SK-N-SH (cell line): ENCODE results near the gene OR51E1. TPM values are rescaled to one million over a fixed set of nuclear protein-coding genes. Genes with fewer than 3 reads are reported as not detected.

Source experiments
- CTCF ChIA-PET: fragments of 300-600, 350-600 bp; formaldehyde crosslinking; extraction: SDS; loops from one replicate; lab custom pipeline; 2021; lab: Yijun Ruan, JAX
- POLR2A ChIA-PET: fragments of 350-600 bp; sonication (Branson Sonifier 250); formaldehyde crosslinking; extraction: SDS; loops from one replicate; lab custom pipeline; 2020; ENCODE audit warnings: antibody characterized with exemption, inconsistent platforms; lab: Yijun Ruan, JAX
- DNase-seq: peaks from one replicate; pipeline ENCODE4 v3.0.0; 2012
- H2AFZ ChIP-seq: fragments of 200-600 bp; sonication (generic); 2 replicates; pipeline ENCODE4 v1.8.1; 2016; ENCODE audit warnings: antibody characterized with exemption, mild to moderate bottlenecking, low read depth
- H3F3A ChIP-seq: fragments of 200-600 bp; sonication (generic); replicated peaks from 2 replicates; pipeline ENCODE3; 2016; ENCODE audit warnings: antibody characterized with exemption, mild to moderate bottlenecking; ENCODE audit not compliant: insufficient read depth
- H3K27ac ChIP-seq, 2 experiments: fragments of 200-500 bp in 1 of 2; fragments of 200-600 bp in 1 of 2; sonication (Bioruptor generic) in 1 of 2; sonication (generic), shearing (Covaris generic) in 1 of 2; 2 replicates each; pipeline versions ENCODE4 v1.5.1 to v1.6.1; 2014 to 2016; ENCODE audit warnings: low read depth in 2 of 2, inconsistent platforms in 1 of 2, low read length in 1 of 2, mild to moderate bottlenecking in 1 of 2, mixed read lengths in 1 of 2
- H3K27me3 ChIP-seq: fragments of 200-600 bp; sonication (generic), shearing (Covaris generic); 2 replicates; pipeline ENCODE4 v1.6.1; 2016; ENCODE audit warnings: mixed run types; ENCODE audit not compliant: insufficient read depth
- H3K36me3 ChIP-seq, 2 experiments: fragments of 200-500 bp in 1 of 2; fragments of 200-600 bp in 1 of 2; sonication (Bioruptor generic) in 1 of 2; sonication (generic) in 1 of 2; replicated peaks in 1 of 2; 2 replicates each; pipeline versions ENCODE3 to v1.5.1; 2014 to 2016; ENCODE audit warnings: low read length in 1 of 2, mild to moderate bottlenecking in 1 of 2; ENCODE audit not compliant: insufficient read depth in 2 of 2, control insufficient read depth in 1 of 2
- H3K4me1 ChIP-seq, 2 experiments: fragments of 200-500 bp in 1 of 2; fragments of 200-600 bp in 1 of 2; sonication (Bioruptor generic) in 1 of 2; sonication (generic), shearing (Covaris generic) in 1 of 2; 2 replicates each; pipeline versions ENCODE4 v1.5.1 to v1.6.1; 2014 to 2016; ENCODE audit warnings: low read depth in 1 of 2, low read length in 1 of 2, mixed run types in 1 of 2; ENCODE audit not compliant: insufficient read depth in 2 of 2, control insufficient read depth in 1 of 2
- H3K4me2 ChIP-seq: fragments of 200-600 bp; sonication (generic), shearing (Covaris generic); 2 replicates; pipeline ENCODE4 v1.6.1; 2017; ENCODE audit warnings: mixed run types
- H3K4me3 ChIP-seq, 2 experiments: fragments of 200-500 bp in 1 of 2; fragments of 200-600 bp in 1 of 2; sonication (Bioruptor generic) in 1 of 2; sonication (generic), shearing (Covaris generic) in 1 of 2; 2 replicates each; pipeline versions ENCODE4 v1.5.1 to v1.8.1; 2014 to 2016; ENCODE audit warnings: low read depth in 2 of 2, inconsistent platforms in 1 of 2, low read length in 1 of 2, mild to moderate bottlenecking in 1 of 2, mixed read lengths in 1 of 2, moderate library complexity in 1 of 2
- H3K79me2 ChIP-seq: fragments of 200-600 bp; sonication (generic); 2 replicates; pipeline ENCODE4 v1.8.1; 2017; ENCODE audit warnings: mild to moderate bottlenecking; ENCODE audit not compliant: insufficient read depth
- H3K9ac ChIP-seq: fragments of 200-600 bp; sonication (generic); 2 replicates; pipeline ENCODE4 v1.6.1; 2017; ENCODE audit warnings: mixed run types
- H3K9me2 ChIP-seq: fragments of 200-600 bp; sonication (generic); 2 replicates; pipeline ENCODE4 v1.6.1; 2017; ENCODE audit warnings: mixed run types
- H3K9me3 ChIP-seq: fragments of 200-600 bp; sonication (generic); 2 replicates; pipeline ENCODE4 v1.6.1; 2017; ENCODE audit warnings: mixed run types, mild to moderate bottlenecking, moderate library complexity
- H4K20me1 ChIP-seq: fragments of 200-600 bp; sonication (generic); 2 replicates; pipeline ENCODE4 v1.6.1; 2017; ENCODE audit warnings: mild to moderate bottlenecking, mixed run types; ENCODE audit not compliant: insufficient read depth
- ELF1 ChIP-seq: IDR thresholded peaks from 2 replicates; pipeline ENCODE4 v1.4.0; 2012
- EP300 ChIP-seq, 2 experiments: IDR thresholded peaks; 2 replicates each; pipeline versions ENCODE4 v1.4.0 to v1.6.1; 2012; ENCODE audit warnings: borderline replicate concordance in 1 of 2, low read depth in 1 of 2, low read length in 1 of 2
- GABPA ChIP-seq: IDR thresholded peaks from 2 replicates; pipeline ENCODE4 v1.4.0; 2012; ENCODE audit warnings: low read depth, mild to moderate bottlenecking
- JUND ChIP-seq: IDR thresholded peaks from 2 replicates; pipeline ENCODE4 v1.4.0; 2012
- NFIC ChIP-seq: IDR thresholded peaks from 2 replicates; pipeline ENCODE4 v1.4.0; 2012; ENCODE audit warnings: borderline replicate concordance
- NRF1 ChIP-seq: IDR thresholded peaks from 2 replicates; pipeline ENCODE4 v1.6.1; 2012; ENCODE audit warnings: low read depth, mild to moderate bottlenecking, low read length
- RFX5 ChIP-seq: IDR thresholded peaks from 2 replicates; pipeline ENCODE4 v1.6.1; 2012; ENCODE audit warnings: mild to moderate bottlenecking, improper control_type of control experiment, low read length
- RXRA ChIP-seq: IDR thresholded peaks from 2 replicates; pipeline ENCODE4 v1.4.0; 2012; ENCODE audit warnings: low read depth, mild to moderate bottlenecking, borderline replicate concordance
- TAF1 ChIP-seq: IDR thresholded peaks from 2 replicates; pipeline ENCODE4 v1.6.1; 2012; ENCODE audit warnings: low read depth, mild to moderate bottlenecking, low read length, moderate library complexity, borderline replicate concordance
- TCF12 ChIP-seq: IDR thresholded peaks from 2 replicates; pipeline ENCODE4 v1.4.0; 2012
- TEAD4 ChIP-seq: IDR thresholded peaks from 2 replicates; pipeline ENCODE4 v1.4.0; 2012; ENCODE audit warnings: mild to moderate bottlenecking, borderline replicate concordance; ENCODE audit not compliant: insufficient read depth
- USF1 ChIP-seq: IDR thresholded peaks from 2 replicates; pipeline ENCODE4 v1.4.0; 2012; ENCODE audit warnings: low read depth, borderline replicate concordance
- WGBS: methylation state at CpG from one replicate; pipeline ENCODE4 v1.1.6; 2017; ENCODE audit warnings: low lambda C conversion rate; 5-methylcytosine and 5-hydroxymethylcytosine counted together
- polyA plus RNA-seq, 3 experiments: library from polyadenylated mRNA; depleted of rRNA; stranded (reverse); fragments of >200 nt; gene quantifications; 2 replicates each; pipeline ENCODE4 v1.2.3, GENCODE V29; 2012
- TF ChIP-seq, protein P1 (sequence below): fragments of 150-350 bp; IDR thresholded peaks from 2 replicates; pipeline ENCODE4 v1.6.1; 2016; ENCODE audit warnings: mild to moderate bottlenecking, low read depth, low read length
- TF ChIP-seq, protein P2 (sequence below): IDR thresholded peaks from 2 replicates; pipeline ENCODE4; 2012
- TF ChIP-seq, protein P3 (sequence below): fragments of 200-600 bp; sonication (generic); IDR thresholded peaks from 2 replicates; pipeline ENCODE4 v1.6.1; 2017; ENCODE audit warnings: antibody characterized with exemption, mild to moderate bottlenecking, moderate library complexity

The OR51E1 gene
- polyA plus RNA-seq, 1 of the 3 experiments (the other 2 are of a cell fraction), result not detected

GRCh38 chr11:4605057-4605456 lies 38.7 kb upstream of the OR51E1 start:
- no peak for DNase-seq
- no peaks in the 10 kb centered on the region; the same call in 1 of the 2 replicates for H3K79me2 ChIP-seq
- no peak for TF ChIP-seq TCF12
- no peak for TF ChIP-seq GABPA
- TF ChIP-seq, protein P1, sequence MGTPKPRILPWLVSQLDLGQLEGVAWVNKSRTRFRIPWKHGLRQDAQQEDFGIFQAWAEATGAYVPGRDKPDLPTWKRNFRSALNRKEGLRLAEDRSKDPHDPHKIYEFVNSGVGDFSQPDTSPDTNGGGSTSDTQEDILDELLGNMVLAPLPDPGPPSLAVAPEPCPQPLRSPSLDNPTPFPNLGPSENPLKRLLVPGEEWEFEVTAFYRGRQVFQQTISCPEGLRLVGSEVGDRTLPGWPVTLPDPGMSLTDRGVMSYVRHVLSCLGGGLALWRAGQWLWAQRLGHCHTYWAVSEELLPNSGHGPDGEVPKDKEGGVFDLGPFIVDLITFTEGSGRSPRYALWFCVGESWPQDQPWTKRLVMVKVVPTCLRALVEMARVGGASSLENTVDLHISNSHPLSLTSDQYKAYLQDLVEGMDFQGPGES, result no peak
- TF ChIP-seq, protein P2, sequence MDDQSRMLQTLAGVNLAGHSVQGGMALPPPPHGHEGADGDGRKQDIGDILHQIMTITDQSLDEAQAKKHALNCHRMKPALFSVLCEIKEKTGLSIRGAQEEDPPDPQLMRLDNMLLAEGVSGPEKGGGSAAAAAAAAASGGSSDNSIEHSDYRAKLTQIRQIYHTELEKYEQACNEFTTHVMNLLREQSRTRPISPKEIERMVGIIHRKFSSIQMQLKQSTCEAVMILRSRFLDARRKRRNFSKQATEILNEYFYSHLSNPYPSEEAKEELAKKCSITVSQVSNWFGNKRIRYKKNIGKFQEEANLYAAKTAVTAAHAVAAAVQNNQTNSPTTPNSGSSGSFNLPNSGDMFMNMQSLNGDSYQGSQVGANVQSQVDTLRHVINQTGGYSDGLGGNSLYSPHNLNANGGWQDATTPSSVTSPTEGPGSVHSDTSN, result no peak
- no peak for TF ChIP-seq RXRA
- TF ChIP-seq TEAD4, result no peak
- TF ChIP-seq JUND, result no peak
- TF ChIP-seq NFIC, result no peak
- TF ChIP-seq TAF1, result no peak
- TF ChIP-seq EP300 (IDR thresholded peaks at IDR 0.05; ENCODE audit: borderline replicate concordance in 1 of 2, low read depth in 1 of 2, low read length in 1 of 2), result no peak
- TF ChIP-seq USF1, result no peak
- no peak for TF ChIP-seq ELF1
- TF ChIP-seq NRF1, result no peak
- no peak for TF ChIP-seq RFX5
- TF ChIP-seq, protein P3, sequence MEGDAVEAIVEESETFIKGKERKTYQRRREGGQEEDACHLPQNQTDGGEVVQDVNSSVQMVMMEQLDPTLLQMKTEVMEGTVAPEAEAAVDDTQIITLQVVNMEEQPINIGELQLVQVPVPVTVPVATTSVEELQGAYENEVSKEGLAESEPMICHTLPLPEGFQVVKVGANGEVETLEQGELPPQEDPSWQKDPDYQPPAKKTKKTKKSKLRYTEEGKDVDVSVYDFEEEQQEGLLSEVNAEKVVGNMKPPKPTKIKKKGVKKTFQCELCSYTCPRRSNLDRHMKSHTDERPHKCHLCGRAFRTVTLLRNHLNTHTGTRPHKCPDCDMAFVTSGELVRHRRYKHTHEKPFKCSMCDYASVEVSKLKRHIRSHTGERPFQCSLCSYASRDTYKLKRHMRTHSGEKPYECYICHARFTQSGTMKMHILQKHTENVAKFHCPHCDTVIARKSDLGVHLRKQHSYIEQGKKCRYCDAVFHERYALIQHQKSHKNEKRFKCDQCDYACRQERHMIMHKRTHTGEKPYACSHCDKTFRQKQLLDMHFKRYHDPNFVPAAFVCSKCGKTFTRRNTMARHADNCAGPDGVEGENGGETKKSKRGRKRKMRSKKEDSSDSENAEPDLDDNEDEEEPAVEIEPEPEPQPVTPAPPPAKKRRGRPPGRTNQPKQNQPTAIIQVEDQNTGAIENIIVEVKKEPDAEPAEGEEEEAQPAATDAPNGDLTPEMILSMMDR, result no peak
- no peaks in the 10 kb centered on the region for H3K9me3 ChIP-seq
- H3K4me3 ChIP-seq, result no peak overlapping the region
- H3K4me2 ChIP-seq, result no peak overlapping the region
- POLR2A ChIA-PET, result no interaction called here
- peaks cover 15 to 40% of the 10 kb centered on the region in 2 experiments for H3K36me3 ChIP-seq
- no peaks in the 10 kb centered on the region for H3K27me3 ChIP-seq
- no peak overlapping the region for H3K27ac ChIP-seq
- no peaks in the 10 kb centered on the region for H3K9me2 ChIP-seq
- H4K20me1 ChIP-seq, result no peaks in the 10 kb centered on the region
- no peak overlapping the region for H2AFZ ChIP-seq
- peaks cover 0 to 10% of the 10 kb centered on the region in 2 experiments; a peak in 3 of 4 replicates for H3K4me1 ChIP-seq
- H3K9ac ChIP-seq, result no peak overlapping the region
- CTCF ChIA-PET, result interaction anchor here (2.9 kb wide), 1 partner anchor 22 kb away, joined by 10 read pairs; no protein-coding TSS in a partner anchor
- H3F3A ChIP-seq, result no peaks in the 10 kb centered on the region
- 92% methylated on average over 4 of the region's 4 CpGs for whole genome bisulfite sequencing
